Lower leg skin (tissue), 3 donors: ENCODE data around the gene PITPNC1.

Source experiments
- POLR2A ChIP-seq, 2 donors: fragments of 450-650 bp; IDR thresholded peaks; one replicate each; pipeline ENCODE4 v1.6.1; 2016 to 2017; ENCODE audit warnings: antibody characterized with exemption in 2 of 2, mild to moderate bottlenecking in 1 of 2, moderate library complexity in 1 of 2
- TF ChIP-seq, protein P1 (sequence below), 3 donors: fragments of 450-650 bp; IDR thresholded peaks; one replicate each; pipeline ENCODE4 v1.5.1; 2016; ENCODE audit warnings: antibody characterized with exemption in 3 of 3, mild to moderate bottlenecking in 3 of 3, moderate library complexity in 2 of 3

DNA sequence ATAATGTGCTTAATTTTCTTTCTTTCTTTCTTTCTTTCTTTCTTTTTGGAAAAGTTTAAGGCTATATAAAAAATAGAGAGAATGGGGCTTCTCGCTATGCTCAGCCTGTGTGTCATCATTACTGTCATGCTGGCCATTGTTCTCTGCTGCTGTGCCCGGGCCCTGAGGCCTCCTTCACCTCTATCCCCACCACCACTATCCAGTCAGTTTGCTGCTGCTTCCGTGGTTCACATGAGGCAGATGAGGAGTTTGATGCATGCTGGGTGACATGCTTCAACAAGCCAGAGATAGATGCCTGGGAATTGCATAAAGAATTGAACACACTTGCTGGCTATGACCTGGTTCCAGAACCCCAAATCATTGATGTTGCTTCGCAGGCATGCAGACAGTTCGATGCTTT lies 36.3 kb downstream of the PITPNC1 start:
- no peak for TF ChIP-seq POLR2A (IDR thresholded peaks at IDR 0.05)
- TF ChIP-seq, protein P1, sequence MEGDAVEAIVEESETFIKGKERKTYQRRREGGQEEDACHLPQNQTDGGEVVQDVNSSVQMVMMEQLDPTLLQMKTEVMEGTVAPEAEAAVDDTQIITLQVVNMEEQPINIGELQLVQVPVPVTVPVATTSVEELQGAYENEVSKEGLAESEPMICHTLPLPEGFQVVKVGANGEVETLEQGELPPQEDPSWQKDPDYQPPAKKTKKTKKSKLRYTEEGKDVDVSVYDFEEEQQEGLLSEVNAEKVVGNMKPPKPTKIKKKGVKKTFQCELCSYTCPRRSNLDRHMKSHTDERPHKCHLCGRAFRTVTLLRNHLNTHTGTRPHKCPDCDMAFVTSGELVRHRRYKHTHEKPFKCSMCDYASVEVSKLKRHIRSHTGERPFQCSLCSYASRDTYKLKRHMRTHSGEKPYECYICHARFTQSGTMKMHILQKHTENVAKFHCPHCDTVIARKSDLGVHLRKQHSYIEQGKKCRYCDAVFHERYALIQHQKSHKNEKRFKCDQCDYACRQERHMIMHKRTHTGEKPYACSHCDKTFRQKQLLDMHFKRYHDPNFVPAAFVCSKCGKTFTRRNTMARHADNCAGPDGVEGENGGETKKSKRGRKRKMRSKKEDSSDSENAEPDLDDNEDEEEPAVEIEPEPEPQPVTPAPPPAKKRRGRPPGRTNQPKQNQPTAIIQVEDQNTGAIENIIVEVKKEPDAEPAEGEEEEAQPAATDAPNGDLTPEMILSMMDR (IDR thresholded peaks at IDR 0.05) = no peak
